GM10248 (cell line): ENCODE data around the gene SEPHS1.

Source experiments
- CTCF ChIA-PET: fragments of 300-600 bp; sonication (Branson Sonifier 250); formaldehyde crosslinking; extraction: SDS; loops from one replicate; lab custom pipeline; 2021; ENCODE audit warnings: antibody characterized with exemption; lab: Yijun Ruan, JAX
- POLR2A ChIA-PET: fragments of 350-650 bp; sonication (Branson Sonifier 250); formaldehyde crosslinking; extraction: SDS; loops from one replicate; lab custom pipeline; 2020; ENCODE audit warnings: antibody characterized with exemption; lab: Yijun Ruan, JAX
- DNase-seq: peaks from one replicate; pipeline ENCODE4 v3.0.0; 2012; ENCODE audit errors: extremely low spot score
- TF ChIP-seq, protein P1 (sequence below): IDR thresholded peaks from 2 replicates; pipeline ENCODE4 v1.5.1; 2012; ENCODE audit warnings: mild to moderate bottlenecking, low read depth; ENCODE audit errors: extremely low read depth, missing control alignments, control extremely low read depth

The SEPHS1 gene

DNA sequence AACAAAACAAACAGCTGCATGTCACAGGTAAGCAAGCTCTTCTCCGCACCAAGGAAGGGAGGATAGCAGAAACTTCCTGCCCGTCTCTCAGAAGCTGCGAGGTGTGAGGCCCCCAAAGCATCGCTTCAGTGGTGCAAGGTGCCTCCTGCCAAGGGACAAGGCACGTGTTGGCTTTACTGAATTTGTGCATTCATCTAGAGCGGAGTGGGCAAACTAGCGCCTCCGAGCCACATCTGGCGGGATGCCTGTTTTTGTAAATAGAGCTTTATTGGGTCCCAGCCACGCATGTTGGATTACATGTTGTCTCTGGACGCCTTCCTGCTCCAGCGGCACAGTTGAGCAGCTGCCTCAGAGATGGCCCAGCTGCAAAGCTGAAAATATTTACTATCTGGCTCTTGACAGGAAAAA lies 75.9 kb downstream of the SEPHS1 start:
- TF ChIP-seq, protein P1, sequence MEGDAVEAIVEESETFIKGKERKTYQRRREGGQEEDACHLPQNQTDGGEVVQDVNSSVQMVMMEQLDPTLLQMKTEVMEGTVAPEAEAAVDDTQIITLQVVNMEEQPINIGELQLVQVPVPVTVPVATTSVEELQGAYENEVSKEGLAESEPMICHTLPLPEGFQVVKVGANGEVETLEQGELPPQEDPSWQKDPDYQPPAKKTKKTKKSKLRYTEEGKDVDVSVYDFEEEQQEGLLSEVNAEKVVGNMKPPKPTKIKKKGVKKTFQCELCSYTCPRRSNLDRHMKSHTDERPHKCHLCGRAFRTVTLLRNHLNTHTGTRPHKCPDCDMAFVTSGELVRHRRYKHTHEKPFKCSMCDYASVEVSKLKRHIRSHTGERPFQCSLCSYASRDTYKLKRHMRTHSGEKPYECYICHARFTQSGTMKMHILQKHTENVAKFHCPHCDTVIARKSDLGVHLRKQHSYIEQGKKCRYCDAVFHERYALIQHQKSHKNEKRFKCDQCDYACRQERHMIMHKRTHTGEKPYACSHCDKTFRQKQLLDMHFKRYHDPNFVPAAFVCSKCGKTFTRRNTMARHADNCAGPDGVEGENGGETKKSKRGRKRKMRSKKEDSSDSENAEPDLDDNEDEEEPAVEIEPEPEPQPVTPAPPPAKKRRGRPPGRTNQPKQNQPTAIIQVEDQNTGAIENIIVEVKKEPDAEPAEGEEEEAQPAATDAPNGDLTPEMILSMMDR: no peak
- ChIA-PET CTCF (interaction anchor here (0.7 to 4.1 kb wide), 8 partner anchors 12 to 79 kb away, joined by 3 to 27 read pairs (median 4); partner anchors contain the start of gene PHYH), POLR2A (no interaction called here)
- DNase-seq: no peak

DNA sequence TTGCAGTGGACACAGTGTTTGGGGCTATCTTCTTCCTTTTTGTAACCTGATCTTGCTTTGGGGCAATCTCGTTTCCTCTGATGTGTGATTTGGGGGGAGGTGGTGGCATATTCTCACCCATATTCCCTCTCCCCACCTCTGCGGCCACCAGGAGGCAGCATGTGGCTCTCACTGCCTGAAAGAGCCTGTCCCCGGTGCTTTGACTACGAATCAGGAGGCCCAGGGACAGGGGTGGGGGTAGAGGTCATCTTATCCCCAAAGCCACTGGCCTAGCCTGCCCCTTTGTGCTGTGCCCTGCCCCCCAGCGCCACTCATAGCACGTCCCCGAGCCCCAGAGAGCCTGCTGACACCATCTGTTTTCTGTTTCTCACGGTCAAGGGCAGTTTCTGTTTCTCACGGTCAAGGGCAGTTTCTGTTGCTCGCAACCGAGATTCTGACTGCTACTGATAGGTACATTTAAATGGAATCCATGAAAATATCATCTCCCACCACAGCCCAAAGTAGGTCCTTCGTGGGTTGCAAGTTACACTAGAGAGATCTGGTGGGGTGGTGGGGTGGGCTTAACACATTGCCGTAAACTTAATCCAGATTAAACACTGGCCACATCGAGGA lies 76.4 kb downstream of the SEPHS1 start:
- POLR2A ChIA-PET: no interaction called here
- TF ChIP-seq, protein P1: peak; percentile 52
- CTCF ChIA-PET: interaction anchor here (0.7 to 4.1 kb wide), 8 partner anchors 13 to 80 kb away, joined by 3 to 27 read pairs (median 4); partner anchors contain the start of gene PHYH
- peak; percentile 73 for DNase-seq

DNA sequence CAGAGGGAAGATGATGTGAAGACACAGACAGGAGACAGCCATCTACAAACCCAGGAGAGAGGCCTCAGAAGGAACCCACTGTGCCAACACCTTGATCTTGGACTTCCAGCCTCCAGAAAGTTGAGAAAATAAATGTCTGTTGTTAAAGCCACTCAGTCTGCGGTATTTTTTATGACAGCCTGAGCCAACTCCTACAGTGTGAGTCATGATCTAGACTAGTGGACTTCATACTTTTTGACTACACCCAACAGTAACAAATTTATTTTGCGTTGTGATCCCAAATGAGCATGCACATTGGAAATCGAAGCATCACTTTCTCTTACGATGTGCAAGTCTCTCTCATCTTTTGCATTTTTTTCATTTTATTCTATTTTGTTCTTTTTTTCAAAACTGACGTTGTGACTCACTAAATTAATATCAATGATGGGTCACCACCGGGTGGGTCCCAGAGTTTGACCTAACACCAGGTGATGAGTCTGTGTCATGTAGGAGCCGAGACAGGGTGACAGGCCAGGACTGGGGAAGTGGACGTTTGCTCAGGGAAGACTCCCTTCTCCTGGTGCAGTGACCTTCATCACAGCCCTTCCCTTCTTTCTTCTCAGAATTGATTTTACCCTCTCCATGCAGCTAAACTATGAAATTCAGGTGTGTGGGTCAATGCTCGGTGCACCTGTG lies 77.1 kb downstream of the SEPHS1 start:
- POLR2A ChIA-PET: no interaction called here
- CTCF ChIA-PET: interaction anchor here (1.3 to 4.1 kb wide), 3 partner anchors 20 to 82 kb away, joined by 3 to 27 read pairs (median 4); no protein-coding TSS in a partner anchor
- TF ChIP-seq, protein P1: no peak
- DNase-seq: no peak

DNA sequence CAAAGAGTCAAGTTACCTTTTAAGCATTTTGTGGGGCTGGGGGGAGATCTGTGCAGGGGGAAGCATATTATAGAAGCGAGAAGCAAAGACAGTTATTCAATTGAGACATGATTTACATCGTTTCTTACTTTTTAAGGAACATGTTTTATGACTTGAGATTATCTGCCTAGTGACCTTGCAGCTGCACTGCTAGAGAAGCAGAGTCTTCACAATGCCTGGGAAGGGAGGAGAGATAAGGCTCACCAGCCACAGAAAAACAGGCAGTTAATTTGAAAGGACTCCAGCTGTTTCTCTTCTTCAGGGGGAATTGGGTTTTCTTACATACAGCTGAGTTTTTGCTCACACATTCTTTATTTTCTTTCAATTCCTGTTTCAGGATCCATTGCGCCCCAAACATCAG lies 79.3 kb downstream of the SEPHS1 start:
- no peak for DNase-seq
- TF ChIP-seq, protein P1: no peak
- POLR2A ChIA-PET: no interaction called here
- CTCF ChIA-PET: interaction anchor here (0.6 to 1.4 kb wide), 3 partner anchors 9 to 170 kb away, joined by 3 read pairs; no protein-coding TSS in a partner anchor

DNA sequence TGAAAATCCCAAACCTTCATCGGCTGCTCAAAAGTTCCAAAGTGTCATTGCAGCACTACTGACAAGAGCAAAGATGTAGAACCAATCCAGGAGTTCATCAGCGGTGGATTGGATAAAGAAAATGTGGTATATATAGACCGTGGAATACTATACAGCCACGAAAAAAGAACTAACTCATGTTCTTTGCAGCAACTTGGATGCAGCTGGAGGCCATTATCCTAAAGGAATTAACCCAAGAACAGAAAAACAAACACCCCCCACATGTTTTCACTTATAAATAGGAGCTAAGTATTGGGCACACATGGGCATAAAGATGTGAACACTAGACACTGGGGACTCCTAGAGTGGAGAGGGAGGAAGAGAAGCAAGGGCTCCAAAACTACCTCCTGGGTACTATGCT lies 79.8 kb downstream of the SEPHS1 start:
- TF ChIP-seq, protein P1: no peak
- CTCF ChIA-PET: interaction anchor here (0.6 to 1.4 kb wide), 3 partner anchors 10 to 170 kb away, joined by 3 read pairs; no protein-coding TSS in a partner anchor

More for the DNA sequence above, 79.8 kb downstream of the SEPHS1 start:
- DNase-seq: no peak
- POLR2A ChIA-PET: no interaction called here
